ENCODE measurements around the gene TMEM163.
"Not testable (repeated sequence)": the region's sequence is repeated elsewhere in the genome, so short reads cannot be mapped to it uniquely, and the experiment has no call there.

DNA sequence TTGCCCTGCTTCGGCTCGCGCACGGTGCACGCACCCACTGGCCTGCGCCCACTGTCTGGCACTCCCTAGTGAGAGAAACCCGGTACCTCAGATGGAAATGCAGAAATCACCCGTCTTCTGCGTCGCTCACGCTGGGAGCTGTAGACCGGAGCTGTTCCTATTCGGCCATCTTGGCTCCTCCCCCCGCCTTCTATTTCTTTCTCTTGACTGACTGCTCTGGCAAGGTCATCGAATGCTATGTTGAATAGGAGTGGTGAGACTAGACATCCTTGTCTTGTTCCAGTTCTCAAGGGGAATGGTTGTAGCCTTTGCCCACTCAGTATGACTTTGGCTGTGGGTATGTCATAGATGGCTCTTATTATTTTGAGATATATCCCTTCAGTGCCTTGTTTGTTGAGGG lies 62.4 kb downstream of the TMEM163 start:
- TF ChIP-seq, protein P1, sequence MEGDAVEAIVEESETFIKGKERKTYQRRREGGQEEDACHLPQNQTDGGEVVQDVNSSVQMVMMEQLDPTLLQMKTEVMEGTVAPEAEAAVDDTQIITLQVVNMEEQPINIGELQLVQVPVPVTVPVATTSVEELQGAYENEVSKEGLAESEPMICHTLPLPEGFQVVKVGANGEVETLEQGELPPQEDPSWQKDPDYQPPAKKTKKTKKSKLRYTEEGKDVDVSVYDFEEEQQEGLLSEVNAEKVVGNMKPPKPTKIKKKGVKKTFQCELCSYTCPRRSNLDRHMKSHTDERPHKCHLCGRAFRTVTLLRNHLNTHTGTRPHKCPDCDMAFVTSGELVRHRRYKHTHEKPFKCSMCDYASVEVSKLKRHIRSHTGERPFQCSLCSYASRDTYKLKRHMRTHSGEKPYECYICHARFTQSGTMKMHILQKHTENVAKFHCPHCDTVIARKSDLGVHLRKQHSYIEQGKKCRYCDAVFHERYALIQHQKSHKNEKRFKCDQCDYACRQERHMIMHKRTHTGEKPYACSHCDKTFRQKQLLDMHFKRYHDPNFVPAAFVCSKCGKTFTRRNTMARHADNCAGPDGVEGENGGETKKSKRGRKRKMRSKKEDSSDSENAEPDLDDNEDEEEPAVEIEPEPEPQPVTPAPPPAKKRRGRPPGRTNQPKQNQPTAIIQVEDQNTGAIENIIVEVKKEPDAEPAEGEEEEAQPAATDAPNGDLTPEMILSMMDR (IDR thresholded peaks at IDR 0.05), result not testable (repeated sequence)
- TF ChIP-seq POLR2A (IDR thresholded peaks at IDR 0.05), result not testable (repeated sequence)
